PC-3 (cell line): ENCODE measurements around the gene TMEM167B.

Experiments used
- CTCF ChIP-seq: fragments of 300-600 bp; sonication (generic); conservative IDR thresholded peaks from 2 replicates; pipeline ENCODE4 v1.5.1; 2017; ENCODE audit warnings: antibody characterized with exemption, low read depth, mild to moderate bottlenecking, low read length
- EZH2 ChIP-seq: fragments of 300-600 bp; sonication (generic); IDR thresholded peaks from one replicate; pipeline ENCODE4 v1.6.1; 2017; ENCODE audit warnings: antibody characterized with exemption, mild to moderate bottlenecking, low read length; ENCODE audit not compliant: unreplicated experiment
- EZH2phosphoT487 ChIP-seq: fragments of 300-600 bp; sonication (generic); IDR thresholded peaks from 2 replicates; pipeline ENCODE4 v1.6.1; 2018; ENCODE audit warnings: mild to moderate bottlenecking, antibody characterized with exemption, low read length, borderline replicate concordance

- TF ChIP-seq CTCF = no peak
- TF ChIP-seq EZH2phosphoT487 = no peak
- no peak for TF ChIP-seq EZH2
Measured at GRCh38 chr1:109111386-109112055, 21.0 kb downstream of the TMEM167B start.
